NB4 (cell line): Measurements from ENCODE around the gene MTARC1.

Experiments used
- DNase-seq: peaks from one replicate; pipeline ENCODE4 v3.0.0; 2010; ENCODE audit warnings: low read depth
- H3K4me3 ChIP-seq: one replicate; pipeline ENCODE4 v1.5.1; 2011; ENCODE audit warnings: mild to moderate bottlenecking, low read depth, low read length, moderate library complexity
- CTCF ChIP-seq: IDR thresholded peaks from one replicate; pipeline ENCODE4 v1.5.1; 2012; ENCODE audit warnings: low read depth, low read length
- MAX ChIP-seq: IDR thresholded peaks from 2 replicates; pipeline ENCODE4 v1.6.1; 2011; ENCODE audit warnings: low read depth, low read length
- MYC ChIP-seq: IDR thresholded peaks from 2 replicates; pipeline ENCODE4 v1.6.1; 2011; ENCODE audit warnings: low read depth, low read length
- POLR2A ChIP-seq: IDR thresholded peaks from 2 replicates; pipeline ENCODE4 v1.6.1; 2011; ENCODE audit warnings: mild to moderate bottlenecking; ENCODE audit not compliant: insufficient read length; ENCODE audit errors: extremely low read depth

MTARC1 gene

GRCh38 chr1:220786337-220787068, at the start of gene MTARC1:
TSS of gene MTARC1 (plus strand) at chr1:220786913. CDS start at chr1:220786945, 32 bp downstream.
- peak; percentile 84 for DNase-seq
- peak within 1 kb of the TSS; percentile 67 for H3K4me3 ChIP-seq
- TF ChIP-seq POLR2A = peak; percentile 49
- TF ChIP-seq CTCF = no peak

GRCh38 chr1:220741349-220741748, 45.4 kb upstream of the MTARC1 start:
- no peak for DNase-seq
- H3K4me3 ChIP-seq = no peak overlapping the region
- TF ChIP-seq POLR2A (no peak), CTCF (no peak), MAX (no peak)

- TF ChIP-seq POLR2A (no peak), MYC (no peak), CTCF (no peak), MAX (no peak)
- DNase-seq = no peak
- H3K4me3 ChIP-seq = no peak overlapping the region
Observed at GRCh38 chr1:220741825-220742224, 44.9 kb upstream of the MTARC1 start.

GRCh38 chr1:220742520-220742919, 44.2 kb upstream of the MTARC1 start:
- H3K4me3 ChIP-seq = no peak overlapping the region
- TF ChIP-seq MYC (no peak), POLR2A (no peak)
- DNase-seq = no peak

- TF ChIP-seq CTCF (no peak), MYC (no peak), MAX (no peak), POLR2A (no peak)
- no peak overlapping the region for H3K4me3 ChIP-seq
- no peak for DNase-seq
Observed at GRCh38 chr1:220746851-220747250, 39.9 kb upstream of the MTARC1 start.

- DNase-seq = no peak
- H3K4me3 ChIP-seq = peak overlapping the region; percentile 73
- TF ChIP-seq CTCF (no peak), MYC (no peak), MAX (no peak), POLR2A (no peak)
Observed at GRCh38 chr1:220747437-220748088, 39.1 kb upstream of the MTARC1 start.
